Uterus (tissue), 2 donors: Measurements from ENCODE around the gene OR2Y1.

Source experiments
- POLR2A ChIP-seq, 2 donors: fragments of 450-650 bp; IDR thresholded peaks; one replicate each; pipeline ENCODE4 v1.6.1; 2016; ENCODE audit warnings: antibody characterized with exemption in 2 of 2, mild to moderate bottlenecking in 1 of 2, moderate library complexity in 1 of 2
- TF ChIP-seq, protein P1 (sequence below), 4 experiments: fragments of 200-600 bp in 2 of 4; fragments of 450-650 bp in 2 of 4; sonication (generic) in 2 of 4; IDR thresholded peaks; one replicate each; pipeline ENCODE4 v1.5.1; 2016 to 2019; ENCODE audit warnings: antibody characterized with exemption in 4 of 4, mild to moderate bottlenecking in 2 of 4, moderate library complexity in 1 of 4

GRCh38 chr5:180692429-180692828 is 47.4 kb downstream of the OR2Y1 start:
- TF ChIP-seq, protein P1, sequence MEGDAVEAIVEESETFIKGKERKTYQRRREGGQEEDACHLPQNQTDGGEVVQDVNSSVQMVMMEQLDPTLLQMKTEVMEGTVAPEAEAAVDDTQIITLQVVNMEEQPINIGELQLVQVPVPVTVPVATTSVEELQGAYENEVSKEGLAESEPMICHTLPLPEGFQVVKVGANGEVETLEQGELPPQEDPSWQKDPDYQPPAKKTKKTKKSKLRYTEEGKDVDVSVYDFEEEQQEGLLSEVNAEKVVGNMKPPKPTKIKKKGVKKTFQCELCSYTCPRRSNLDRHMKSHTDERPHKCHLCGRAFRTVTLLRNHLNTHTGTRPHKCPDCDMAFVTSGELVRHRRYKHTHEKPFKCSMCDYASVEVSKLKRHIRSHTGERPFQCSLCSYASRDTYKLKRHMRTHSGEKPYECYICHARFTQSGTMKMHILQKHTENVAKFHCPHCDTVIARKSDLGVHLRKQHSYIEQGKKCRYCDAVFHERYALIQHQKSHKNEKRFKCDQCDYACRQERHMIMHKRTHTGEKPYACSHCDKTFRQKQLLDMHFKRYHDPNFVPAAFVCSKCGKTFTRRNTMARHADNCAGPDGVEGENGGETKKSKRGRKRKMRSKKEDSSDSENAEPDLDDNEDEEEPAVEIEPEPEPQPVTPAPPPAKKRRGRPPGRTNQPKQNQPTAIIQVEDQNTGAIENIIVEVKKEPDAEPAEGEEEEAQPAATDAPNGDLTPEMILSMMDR (IDR thresholded peaks at IDR 0.05) = no peak
- TF ChIP-seq POLR2A (IDR thresholded peaks at IDR 0.05) = no peak
